NCI-H345 treated with DMSO at 0.1 percent for 48 hours (cell line): Measurements from ENCODE around the gene DLX4.

Source experiments
- DNase-seq: peaks from one replicate; lab custom pipeline; 2025; ENCODE audit not compliant: unreplicated experiment; lab: John Stamatoyannopoulos, UW

Gene DLX4

GRCh38 chr17:50003911-50004310, 34.9 kb downstream of the DLX4 start:
- DNase-seq: no peak

- DNase-seq: no peak
These were observed 40.3 kb downstream of the DLX4 start for GRCh38 chr17:50009282-50009681.

GRCh38 chr17:50013079-50013478, 44.1 kb downstream of the DLX4 start:
- DNase-seq: no peak

- DNase-seq: no peak
These were observed 45.6 kb downstream of the DLX4 start for GRCh38 chr17:50014471-50015088.

GRCh38 chr17:50015146-50015545, 46.2 kb downstream of the DLX4 start:
- DNase-seq: no peak

- DNase-seq: no peak
These were observed 49.9 kb downstream of the DLX4 start for GRCh38 chr17:50018909-50019308.

- DNase-seq: no peak
These were observed 52.0 kb downstream of the DLX4 start for GRCh38 chr17:50020841-50021599.

GRCh38 chr17:50021681-50022370, 52.8 kb downstream of the DLX4 start:
- DNase-seq: no peak

GRCh38 chr17:50022463-50023130, 53.6 kb downstream of the DLX4 start:
- DNase-seq: no peak

GRCh38 chr17:50023520-50023919, 54.5 kb downstream of the DLX4 start:
- DNase-seq: no peak
